HCT116 (cell line): Measurements from ENCODE around the gene STON2. TPM values are rescaled to one million over a fixed set of nuclear protein-coding genes. Genes with fewer than 3 reads are reported as not detected.

Experiments used
- ATAC-seq: fragments of 200-7000 bp; cut with Tn5 transposase; 2 replicates; pipeline ENCODE4 v1.9.1; 2020; ENCODE audit warnings: mild to moderate bottlenecking, moderate library complexity
- BruUV-seq: library from RNA; stranded (reverse); fragments of 400-500 nt; replicated peaks from 2 replicates; lab custom pipeline; 2021; lab: Mats Ljungman, UMichigan
- CTCF ChIA-PET: fragments of 300-600 bp; sonication (Branson Sonifier 250); formaldehyde crosslinking; loops from one replicate; lab custom pipeline; 2021; ENCODE audit warnings: antibody characterized with exemption; lab: Charles Lee
- POLR2A ChIA-PET: fragments of 300-600, 350-600 bp; sonication (Branson Sonifier 250); formaldehyde crosslinking; loops from one replicate; lab custom pipeline; 2021; ENCODE audit warnings: antibody characterized with exemption; lab: Charles Lee
- RAD21 ChIA-PET, 2 experiments: fragments of 300-600 bp; sonication (Branson Sonifier 250); formaldehyde crosslinking; loops; one replicate each; lab custom pipeline; 2023; ENCODE audit warnings: low total read pairs in 2 of 2; ENCODE audit not compliant: uncharacterized antibody in 2 of 2, unreplicated experiment in 2 of 2, low non-redundant PET in 1 of 2; lab: Charles Lee
- DNase-seq: peaks from one replicate; pipeline ENCODE4 v3.0.0-alpha.2; 2010; ENCODE audit warnings: low read depth, low spot score
- H2AFZ ChIP-seq: fragments of 200-600 bp; shearing (Covaris generic), sonication (generic); 2 replicates; pipeline ENCODE4 v1.6.1; 2017; ENCODE audit warnings: low read depth, mixed run types, mixed read lengths, antibody characterized with exemption, low read length; ENCODE audit not compliant: poor library complexity, severe bottlenecking
- H3K27ac ChIP-seq: 2 replicates; pipeline ENCODE4 v1.5.1; 2012; ENCODE audit warnings: low read depth, low read length
- H3K27me3 ChIP-seq: fragments of 200-600 bp; sonication (generic); 2 replicates; pipeline ENCODE4 v1.6.1; 2016; ENCODE audit warnings: mixed run types, low read length, mixed read lengths; ENCODE audit not compliant: insufficient read depth
- H3K36me3 ChIP-seq, 2 experiments: fragments of 200-500 bp in 1 of 2; fragments of 200-600 bp in 1 of 2; sonication (Bioruptor generic) in 1 of 2; sonication (generic) in 1 of 2; 2 replicates each; pipeline versions ENCODE4 v1.5.1 to v1.6.1; 2014 to 2016; ENCODE audit warnings: low read length in 2 of 2, inconsistent platforms in 1 of 2, mixed read lengths in 1 of 2, mixed run types in 1 of 2; ENCODE audit not compliant: insufficient read depth in 2 of 2, control insufficient read depth in 1 of 2
- H3K4me1 ChIP-seq, 2 experiments: fragments of 200-600 bp in 1 of 2; sonication (generic) in 1 of 2; 2 replicates each; pipeline versions ENCODE4 v1.5.1 to v1.6.1; 2012 to 2017; ENCODE audit warnings: low read length in 2 of 2, inconsistent platforms in 1 of 2, mild to moderate bottlenecking in 1 of 2, mixed read lengths in 1 of 2, mixed run types in 1 of 2, moderate library complexity in 1 of 2; ENCODE audit not compliant: insufficient read depth in 2 of 2, control insufficient read depth in 1 of 2
- H3K4me2 ChIP-seq: fragments of 200-600 bp; sonication (generic); 2 replicates; pipeline ENCODE4 v1.6.1; 2017; ENCODE audit warnings: mixed run types, low read length, mixed read lengths
- H3K4me3 ChIP-seq, 2 experiments: fragments of 200-600 bp in 1 of 2; sonication (generic) in 1 of 2; replicated peaks in 1 of 2; 2 replicates each; pipeline ENCODE4 v1.5.1; 2011 to 2016; ENCODE audit warnings: low read length in 2 of 2, control low read depth in 1 of 2, low read depth in 1 of 2, mild to moderate bottlenecking in 1 of 2, mixed read lengths in 1 of 2, mixed run types in 1 of 2
- H3K79me2 ChIP-seq: fragments of 200-600 bp; sonication (generic); 2 replicates; pipeline ENCODE4 v1.6.1; 2017; ENCODE audit warnings: mild to moderate bottlenecking, mixed run types, low read length, moderate library complexity, mixed read lengths; ENCODE audit not compliant: insufficient read depth
- H3K9ac ChIP-seq: fragments of 200-600 bp; sonication (generic); 2 replicates; pipeline ENCODE4 v1.6.1; 2016; ENCODE audit warnings: low read length, mixed read lengths
- H3K9me2 ChIP-seq: fragments of 200-600 bp; sonication (generic), shearing (Covaris generic); 2 replicates; pipeline ENCODE4 v1.6.1; 2017; ENCODE audit warnings: mixed run types, mild to moderate bottlenecking, moderate library complexity; ENCODE audit not compliant: insufficient read depth
- H3K9me3 ChIP-seq, 2 experiments: fragments of 200-500 bp in 1 of 2; fragments of 200-600 bp in 1 of 2; sonication (Bioruptor generic) in 1 of 2; sonication (generic) in 1 of 2; 2 replicates each; pipeline ENCODE4 v1.6.1; 2014 to 2017; ENCODE audit warnings: low read length in 2 of 2, mixed read lengths in 2 of 2, inconsistent platforms in 1 of 2, low read depth in 1 of 2, mild to moderate bottlenecking in 1 of 2, mixed run types in 1 of 2, moderate library complexity in 1 of 2; ENCODE audit not compliant: control insufficient read depth in 1 of 2, insufficient read depth in 1 of 2
- H4K20me1 ChIP-seq: fragments of 200-600 bp; sonication (generic), shearing (Covaris generic); 2 replicates; pipeline ENCODE4 v1.6.1; 2017; ENCODE audit warnings: mixed run types, mild to moderate bottlenecking, moderate library complexity; ENCODE audit not compliant: insufficient read depth
- CBX3 ChIP-seq: IDR thresholded peaks from 2 replicates; pipeline ENCODE4 v1.6.1; 2012; ENCODE audit warnings: low read depth
- CEBPB ChIP-seq: IDR thresholded peaks from 2 replicates; pipeline ENCODE4 v1.6.1; 2012; ENCODE audit warnings: low read depth
- MAX ChIP-seq: IDR thresholded peaks from 2 replicates; pipeline ENCODE4 v1.6.1; 2012
- POLR2A ChIP-seq: IDR thresholded peaks from 2 replicates; pipeline ENCODE4 v1.7.0; 2011; ENCODE audit warnings: borderline replicate concordance; ENCODE audit not compliant: insufficient read depth, insufficient read length; ENCODE audit errors: extremely low read depth
- POLR2AphosphoS5 ChIP-seq: IDR thresholded peaks from 2 replicates; pipeline ENCODE4 v1.6.1; 2011; ENCODE audit warnings: mild to moderate bottlenecking, low read depth, low read length, moderate library complexity
- RAD21 ChIP-seq: IDR thresholded peaks from 2 replicates; pipeline ENCODE4 v1.6.1; 2012; ENCODE audit warnings: low read depth, mild to moderate bottlenecking
- REST ChIP-seq: IDR thresholded peaks from 2 replicates; pipeline ENCODE4 v1.6.1; 2012; ENCODE audit warnings: low read depth
- SIN3A ChIP-seq: IDR thresholded peaks from 2 replicates; pipeline ENCODE4 v1.6.1; 2012; ENCODE audit warnings: low read depth
- ZBTB33 ChIP-seq: IDR thresholded peaks from 2 replicates; pipeline ENCODE4 v1.6.1; 2011; ENCODE audit warnings: mild to moderate bottlenecking, low read length, moderate library complexity; ENCODE audit not compliant: insufficient replicate concordance; ENCODE audit errors: extremely low read depth
- intact Hi-C: fragments of 100-400 bp; cut with micrococcal nuclease; formaldehyde crosslinking; loops from 2 replicates; pipeline ENCODE4 v1.10.0; 2022
- total RNA-seq: library from RNA; stranded (reverse); gene quantifications from one replicate; pipeline ENCODE4 v1.2.1, GENCODE V29; 2021; ENCODE audit not compliant: unreplicated experiment

STON2 gene
- total RNA-seq, 1 experiment from 2014 or later, result 4.1 TPM

- ATAC-seq (no peak), DNase-seq (no peak)
- intact Hi-C loops, result no loop called here
- Histone ChIP-seq H3K4me2 (no peak overlapping the region), H3K79me2 (no peaks in the 10 kb centered on the region), H3K36me3 (no peaks in the 10 kb centered on the region), H3K9me3 (no peaks in the 10 kb centered on the region), H3K9ac (no peak overlapping the region), H3K9me2 (no peaks in the 10 kb centered on the region), H3K27ac (no peak overlapping the region), H2AFZ (no peak overlapping the region), H3K27me3 (peaks cover 28% of the 10 kb centered on the region), H4K20me1 (no peaks in the 10 kb centered on the region), H3K4me1 (peaks cover 9 to 16% of the 10 kb centered on the region in 2 experiments; a peak in 3 of 4 replicates), H3K4me3 (no peak overlapping the region)
- CTCF ChIA-PET, result no interaction called here
- no TSS peak for BruUV-seq
- TF ChIP-seq SIN3A (no peak), REST (peak; percentile 35)
- POLR2A ChIA-PET, result no interaction called here
- RAD21 ChIA-PET, result no interaction called here
Observed at GRCh38 chr14:81433378-81433777, 33.3 kb upstream of the STON2 start.

GRCh38 chr14:81432219-81432661 lies 32.1 kb upstream of the STON2 start:
- H3K27ac ChIP-seq, result no peak overlapping the region
- DNase-seq (no peak), ATAC-seq (no peak)
- peaks cover 9 to 16% of the 10 kb centered on the region in 2 experiments; a peak in 3 of 4 replicates for H3K4me1 ChIP-seq
- H3K79me2 ChIP-seq, result no peaks in the 10 kb centered on the region
- H4K20me1 ChIP-seq, result no peaks in the 10 kb centered on the region
- RAD21 ChIA-PET, result no interaction called here
- H3K4me2 ChIP-seq, result no peak overlapping the region
- TF ChIP-seq POLR2A, result no peak
- no peak for TF ChIP-seq MAX
- TF ChIP-seq RAD21, result no peak
- TF ChIP-seq ZBTB33, result no peak
- no peak for TF ChIP-seq CEBPB
- no peak for TF ChIP-seq CBX3
- TF ChIP-seq REST, result no peak
- TF ChIP-seq POLR2AphosphoS5, result no peak
- intact Hi-C loops, result no loop called here
- POLR2A ChIA-PET, result no interaction called here
- no peaks in the 10 kb centered on the region for H3K36me3 ChIP-seq
- no peak overlapping the region for H3K9ac ChIP-seq
- peaks cover 24% of the 10 kb centered on the region for H3K27me3 ChIP-seq
- no peak overlapping the region for H3K4me3 ChIP-seq
- no peaks in the 10 kb centered on the region for H3K9me3 ChIP-seq
- no TSS peak for BruUV-seq
- no peak overlapping the region for H2AFZ ChIP-seq
- CTCF ChIA-PET, result no interaction called here
- H3K9me2 ChIP-seq, result no peaks in the 10 kb centered on the region
